ENCODE results near the gene DDX6. TPM values are rescaled to one million over a fixed set of nuclear protein-coding genes. Genes with fewer than 3 reads are reported as not detected.

The DDX6 gene
- total and polyA plus RNA-seq, 10 of the 15 experiments (the other 5 are each of a cell fraction or from before 2014, with no cell fraction given) = 6.6 to 119 (median 48.8) TPM

- TF ChIP-seq CEBPB (IDR thresholded peaks at IDR 0.05; ENCODE audit: borderline replicate concordance in 1 of 2, low read depth in 2 of 2, low read length in 2 of 2) (peak in 1 of 2 experiments; percentile 88; a peak in 2 of 4 replicates), NFXL1 (IDR thresholded peaks at IDR 0.05; ENCODE audit: borderline replicate concordance) (no peak), RAD51 (IDR thresholded peaks at IDR 0.05) (no peak), SMAD5 (IDR thresholded peaks at IDR 0.05; ENCODE audit: low read depth) (no peak), MYB (IDR thresholded peaks at IDR 0.05; ENCODE audit: borderline replicate concordance, low read depth, low read length) (peak; percentile 85), IKZF1 (conservative IDR thresholded peaks at IDR 0.05) (peak; percentile 97), EZH2 (IDR thresholded peaks at IDR 0.05; ENCODE audit: borderline replicate concordance, control insufficient read depth, low read depth, low read length) (no peak), NBN (IDR thresholded peaks at IDR 0.05) (peak; percentile 92; the same call in 1 of the 2 replicates), NR2C1 (IDR thresholded peaks at IDR 0.05) (no peak), IRF3 (IDR thresholded peaks at IDR 0.05) (no peak), RFX5 (IDR thresholded peaks at IDR 0.05; ENCODE audit: low read depth, low read length) (peak; percentile 86), SMAD1 (IDR thresholded peaks at IDR 0.05; ENCODE audit: low read depth, partially characterized antibody) (no peak), E4F1 (IDR thresholded peaks at IDR 0.05; ENCODE audit: borderline replicate concordance, partially characterized antibody) (no peak), CHD1 (IDR thresholded peaks at IDR 0.05; ENCODE audit: low read depth, low read length) (0 out of 2 replicates have a peak, but pooled peaks have one; percentile 30), CHD2 (IDR thresholded peaks at IDR 0.05; ENCODE audit: borderline replicate concordance, low read depth, low read length) (peak; percentile 68), ZNF384 (IDR thresholded peaks at IDR 0.05; ENCODE audit: borderline replicate concordance, low read depth, low read length) (no peak), PBX3 (IDR thresholded peaks at IDR 0.05; ENCODE audit: insufficient replicate concordance, low read depth, low read length) (peak; percentile 67), YBX1 (IDR thresholded peaks at IDR 0.05) (no peak), SREBF2 (IDR thresholded peaks at IDR 0.05; ENCODE audit: low read length) (no peak), CREB1 (IDR thresholded peaks at IDR 0.05; ENCODE audit: low read depth) (peak; percentile 90), TARDBP (IDR thresholded peaks at IDR 0.05; ENCODE audit: borderline replicate concordance) (peak; percentile 32; the same call in 1 of the 2 replicates), JUND (IDR thresholded peaks at IDR 0.05; ENCODE audit: low read depth, low read length) (peak; percentile 49; the same call in 1 of the 2 replicates)
- TF ChIP-seq, protein P1, sequence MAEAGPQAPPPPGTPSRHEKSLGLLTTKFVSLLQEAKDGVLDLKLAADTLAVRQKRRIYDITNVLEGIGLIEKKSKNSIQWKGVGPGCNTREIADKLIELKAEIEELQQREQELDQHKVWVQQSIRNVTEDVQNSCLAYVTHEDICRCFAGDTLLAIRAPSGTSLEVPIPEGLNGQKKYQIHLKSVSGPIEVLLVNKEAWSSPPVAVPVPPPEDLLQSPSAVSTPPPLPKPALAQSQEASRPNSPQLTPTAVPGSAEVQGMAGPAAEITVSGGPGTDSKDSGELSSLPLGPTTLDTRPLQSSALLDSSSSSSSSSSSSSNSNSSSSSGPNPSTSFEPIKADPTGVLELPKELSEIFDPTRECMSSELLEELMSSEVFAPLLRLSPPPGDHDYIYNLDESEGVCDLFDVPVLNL (IDR thresholded peaks at IDR 0.05; ENCODE audit: low read depth, low read length) = no peak
Observed at GRCh38 chr11:118820412-118821357, 29.7 kb upstream of the DDX6 start (continued).
